ENCODE measurements around the gene G3BP1.
"Not testable (repeated sequence)": the region's sequence is repeated elsewhere in the genome, so short reads cannot be mapped to it uniquely, and the experiment has no call there.

G3BP1 gene

DNA sequence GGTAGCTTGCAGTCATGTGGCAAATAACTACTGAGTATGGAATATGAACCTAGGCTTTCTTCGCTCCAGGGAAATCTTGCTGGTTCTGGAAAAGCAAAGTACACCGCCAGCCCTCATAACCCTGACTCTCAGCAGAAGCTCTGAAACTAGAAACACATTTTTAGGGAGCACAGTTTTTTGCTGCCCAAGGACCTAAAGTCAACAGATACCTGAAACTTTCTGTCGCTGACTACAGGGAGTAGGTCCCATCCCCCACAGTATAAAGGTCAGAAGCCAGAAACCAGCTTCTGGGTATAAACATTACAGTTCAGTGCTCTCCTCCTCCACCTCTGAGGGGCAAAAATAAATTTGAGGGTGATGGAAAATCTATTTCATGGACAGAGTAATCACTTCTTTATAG is 16.4 kb upstream of the G3BP1 start:
- no peak for DNase-seq (ENCODE audit: low read depth in 1 of 2, low spot score in 1 of 2)

DNA sequence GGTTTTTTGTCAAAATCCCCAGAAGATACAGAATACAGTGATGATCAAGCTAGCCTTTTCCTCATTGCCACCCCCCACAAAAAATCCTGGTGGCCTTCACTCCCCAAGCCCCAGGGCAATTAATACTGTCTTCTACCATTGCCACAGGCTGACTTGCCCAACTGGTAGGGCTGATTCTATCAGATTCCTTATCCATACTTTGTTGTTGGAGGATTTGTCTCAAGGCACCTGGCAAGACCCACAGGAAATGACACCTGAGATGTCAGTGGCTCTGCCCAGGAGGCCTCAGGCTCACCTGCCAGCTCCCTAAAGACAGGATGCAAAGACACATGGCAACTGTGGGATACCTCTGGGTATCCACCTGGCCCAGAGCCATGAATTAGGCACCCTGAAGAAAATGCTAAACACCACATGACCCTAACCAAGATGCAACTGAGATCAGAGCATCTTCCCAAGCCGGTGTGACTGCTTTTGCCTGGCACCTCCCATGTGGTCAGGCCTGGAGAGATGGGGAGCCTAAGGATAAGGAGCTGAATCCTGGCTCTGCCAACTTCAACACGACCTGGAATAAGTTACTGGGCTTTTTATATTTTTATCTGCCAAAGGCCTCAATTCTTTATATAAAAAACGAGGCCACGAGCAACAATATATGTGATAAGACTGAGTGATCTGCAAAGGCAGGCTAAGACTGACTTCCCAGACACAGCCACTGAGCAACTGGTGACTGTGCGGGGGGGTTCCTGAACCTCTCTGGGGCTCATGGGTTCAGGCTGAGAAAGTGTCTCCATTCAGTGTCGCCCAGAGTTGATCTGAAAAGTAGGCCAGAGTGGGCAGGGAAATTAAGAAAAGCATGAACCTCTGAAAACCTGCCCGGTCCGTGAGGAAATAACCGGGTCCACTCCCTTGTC is 14.3 kb upstream of the G3BP1 start:
- DNase-seq (ENCODE audit: low read depth in 1 of 2, low spot score in 1 of 2): peak in 1 of 2 donors; percentile 14

DNA sequence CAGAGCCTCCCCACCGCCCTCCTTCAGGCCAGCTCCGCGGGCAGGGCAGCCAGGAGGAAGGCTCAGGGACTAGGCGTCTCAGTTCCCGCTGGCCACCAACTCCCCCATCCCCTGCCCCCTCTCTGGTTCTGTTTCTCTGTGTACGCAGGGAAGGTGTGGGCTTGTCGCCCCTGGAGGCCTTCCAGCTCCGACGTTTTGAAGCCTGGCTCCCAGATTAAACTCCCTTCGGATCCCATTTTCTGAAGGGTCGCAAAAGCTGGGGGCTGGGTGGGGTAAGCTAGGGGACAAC is 13.7 kb upstream of the G3BP1 start:
- DNase-seq (ENCODE audit: low read depth in 1 of 2, low spot score in 1 of 2): no peak

DNA sequence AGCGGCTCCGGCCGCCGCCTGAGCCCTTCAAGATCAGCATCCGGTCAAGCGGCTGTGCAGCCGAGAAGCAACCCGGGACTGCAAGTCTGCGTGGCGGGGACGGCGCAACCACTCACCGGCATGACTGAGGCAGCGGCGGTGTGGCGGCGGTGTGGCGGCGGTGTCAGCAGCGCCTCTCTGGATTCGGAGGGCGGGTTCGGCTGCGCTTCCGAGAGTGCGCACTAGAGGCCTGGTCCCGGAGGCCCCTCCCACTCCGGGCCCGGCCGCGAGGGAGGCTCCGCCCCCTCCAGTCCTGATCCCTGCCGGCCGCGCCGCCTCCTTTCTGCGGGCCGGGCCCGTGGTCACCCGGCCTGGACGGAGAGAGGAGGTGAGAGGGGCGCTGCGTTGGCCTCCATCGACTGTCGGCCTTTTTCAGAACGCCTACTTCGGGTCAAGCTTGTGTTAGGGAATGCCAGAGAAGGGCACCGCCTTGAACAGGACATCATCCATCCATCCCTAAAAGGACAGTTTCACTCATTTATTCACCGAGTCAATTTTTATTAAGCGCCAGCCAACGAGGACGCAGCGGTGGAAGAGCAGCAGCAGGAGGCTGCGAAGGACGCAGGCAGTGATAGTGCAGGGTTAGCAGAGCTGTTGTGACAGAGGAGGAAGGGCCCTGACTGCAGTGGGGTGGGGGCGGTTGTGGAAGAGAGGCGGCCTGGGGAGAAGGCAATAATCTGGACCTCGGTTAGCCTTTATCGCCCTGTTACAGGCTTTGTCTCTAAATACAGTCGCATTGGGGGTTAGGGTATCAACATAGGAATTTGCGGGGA is 13.1 kb upstream of the G3BP1 start, which contains the start of gene ATOX1:
Gene ATOX1, minus strand, starts transcription at position 202 of the 812 bp plus-strand sequence. Its CDS starts 80 bp downstream, at position 122.
- DNase-seq (ENCODE audit: low read depth in 1 of 2, low spot score in 1 of 2): peak; percentile 86 to 89

DNA sequence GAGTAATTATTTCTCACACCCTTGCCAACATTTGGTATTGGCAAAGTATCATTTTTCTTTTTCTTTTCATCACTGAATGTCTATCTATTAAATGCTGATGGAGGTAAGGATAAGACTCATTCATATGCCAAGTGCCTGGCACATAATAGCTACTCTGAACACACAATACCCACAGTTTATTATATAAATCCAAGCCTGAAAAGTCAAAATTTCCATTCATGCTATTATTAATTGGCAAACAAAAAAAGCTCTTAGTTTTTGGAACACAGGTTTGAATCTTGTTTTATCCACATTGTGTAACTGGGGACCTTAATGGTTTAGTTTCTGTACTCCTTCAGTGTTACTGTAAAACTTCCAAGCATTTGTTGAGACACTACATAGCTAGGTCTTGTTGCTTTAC is 7.0 kb upstream of the G3BP1 start:
- DNase-seq (ENCODE audit: low read depth in 1 of 2, low spot score in 1 of 2): no peak

DNA sequence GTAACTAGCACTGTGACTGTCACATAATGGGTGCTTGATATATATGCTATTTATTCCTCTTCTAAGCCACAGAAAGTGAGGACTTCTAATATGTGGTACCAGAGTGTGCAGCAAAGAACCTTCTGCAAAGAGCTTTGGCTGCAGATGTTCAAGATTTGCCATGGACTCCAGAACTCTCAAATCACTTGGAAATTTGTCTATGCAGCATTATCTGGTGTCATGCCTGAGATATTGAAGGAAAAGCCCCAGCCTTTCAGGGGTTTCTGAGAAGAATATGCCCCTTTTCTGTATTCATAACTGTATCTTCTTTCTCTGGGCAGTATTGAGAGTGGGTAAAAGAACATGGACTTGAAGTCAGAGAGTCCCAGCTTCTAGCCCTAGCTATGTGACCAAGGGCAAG is 4.8 kb upstream of the G3BP1 start:
- DNase-seq (ENCODE audit: low read depth in 1 of 2, low spot score in 1 of 2): no peak

DNA sequence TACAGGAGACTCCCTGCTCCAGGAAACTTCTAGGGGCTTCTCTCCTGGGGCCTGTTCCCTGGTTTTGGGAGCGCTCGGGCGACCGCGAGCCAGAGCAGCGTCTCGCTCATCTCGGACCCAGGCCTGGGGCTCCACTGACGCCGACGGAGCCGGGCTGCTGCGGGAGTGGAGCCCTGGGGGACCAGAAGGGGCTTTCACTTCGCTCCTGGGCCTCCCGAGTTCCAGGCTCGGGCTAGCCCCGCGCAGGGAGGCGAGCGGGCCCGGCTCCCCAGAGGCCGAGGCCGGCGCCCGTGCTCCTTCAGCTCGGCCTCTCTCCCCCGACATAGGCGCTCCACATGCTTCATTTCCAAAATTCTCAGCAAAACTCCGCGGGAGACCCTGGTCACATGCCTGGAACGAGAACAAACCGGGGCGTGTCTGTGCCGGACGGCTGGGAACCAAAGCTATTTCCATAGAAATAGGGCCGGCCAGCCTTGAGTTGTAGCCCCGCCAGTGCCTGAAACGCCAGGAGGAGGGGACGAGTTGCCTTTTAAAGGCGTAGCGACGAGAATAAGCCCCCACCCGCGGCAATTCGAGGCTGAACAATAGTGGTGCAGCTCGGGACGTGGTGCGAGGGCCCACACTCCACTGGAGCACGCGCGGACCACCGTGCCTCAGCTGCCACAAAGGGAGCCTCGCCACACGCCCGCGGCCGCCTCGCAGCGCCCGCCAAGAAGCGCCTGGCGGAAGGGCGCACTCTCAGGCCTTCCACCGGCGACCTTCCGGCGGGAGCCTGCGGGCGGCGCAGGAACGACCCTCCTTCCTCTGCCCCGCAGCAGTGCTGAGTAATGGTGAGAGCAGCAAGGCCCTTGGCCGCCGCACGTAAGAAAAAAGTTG is 1.1 kb upstream of the G3BP1 start:
- DNase-seq (ENCODE audit: low read depth in 1 of 2, low spot score in 1 of 2): peak; percentile 19 to 25

DNA sequence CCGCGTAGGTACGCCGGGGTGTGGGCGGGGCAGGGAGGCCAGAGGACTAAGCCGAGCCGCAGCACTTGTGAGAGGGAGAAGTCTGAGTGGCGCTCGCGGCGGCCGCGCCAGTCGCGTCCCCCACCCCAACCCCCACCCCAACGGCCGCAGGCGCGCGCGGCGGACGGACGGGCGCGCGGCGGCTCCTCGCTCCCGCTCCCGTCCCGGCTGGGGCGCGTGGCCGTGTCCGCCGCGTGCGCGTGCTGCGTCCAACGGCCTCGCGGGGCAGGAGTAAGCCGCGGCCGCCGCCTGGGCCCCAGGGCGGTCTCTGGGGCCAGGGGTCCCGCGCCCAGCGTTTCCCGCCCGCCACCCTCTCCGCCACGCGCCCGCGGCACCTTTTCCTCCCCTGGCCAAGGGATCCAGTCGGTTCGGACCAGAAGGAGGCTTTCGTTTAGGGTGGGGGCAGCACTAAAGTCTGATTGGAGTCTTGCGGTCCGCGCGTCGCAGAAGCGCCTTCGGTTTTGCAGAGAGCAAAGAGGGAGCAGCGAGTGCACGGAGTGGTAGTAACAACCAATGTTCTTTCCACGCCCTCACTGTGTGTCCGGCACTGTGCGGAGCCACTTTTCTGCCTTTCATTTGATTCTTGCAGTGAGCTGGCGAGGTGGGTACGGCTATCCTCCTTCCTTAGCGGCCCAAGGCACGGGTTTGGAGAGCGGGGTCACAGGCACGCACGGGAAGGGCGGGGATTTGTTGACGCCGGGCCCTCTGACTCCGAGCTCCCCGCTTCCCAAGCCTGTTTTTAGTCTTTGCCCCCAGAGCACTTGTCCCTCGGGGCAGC is 483 bp downstream of the G3BP1 start:
- peak; percentile 8 to 21 for DNase-seq (ENCODE audit: low read depth in 1 of 2, low spot score in 1 of 2)

DNA sequence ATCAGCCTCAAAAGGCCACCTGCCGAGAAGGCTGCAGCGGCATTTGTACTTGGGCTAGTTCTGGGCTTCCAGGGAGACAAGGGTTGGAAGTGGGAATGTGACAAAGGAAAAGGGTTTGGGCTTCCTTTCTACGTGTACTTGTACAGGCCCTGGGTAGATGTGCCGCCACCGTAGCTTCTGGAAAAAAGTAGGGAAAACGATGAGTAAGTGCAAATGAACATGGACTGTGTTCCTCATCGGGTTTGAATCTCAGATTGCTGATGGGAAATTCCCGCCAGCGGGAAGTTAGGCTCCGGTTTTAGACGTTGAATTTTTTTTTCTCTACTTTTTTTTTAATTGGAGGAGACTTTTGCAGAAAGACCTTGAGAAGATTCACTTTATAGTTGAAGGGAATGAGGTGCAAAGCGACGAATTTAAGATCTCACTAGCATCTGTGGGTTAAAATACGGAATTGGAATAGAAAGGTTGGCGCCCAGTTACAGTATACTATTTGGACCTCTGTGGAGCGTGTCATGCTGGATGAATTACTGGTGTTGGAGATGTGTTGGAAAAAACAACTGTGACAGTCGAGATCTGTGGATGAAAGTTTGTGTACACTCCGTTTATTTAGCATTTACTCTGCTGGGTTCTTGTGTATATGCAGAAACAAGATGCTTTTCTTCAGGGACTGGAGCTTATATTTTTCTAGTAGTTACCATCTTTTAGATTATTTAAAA is 1.2 kb downstream of the G3BP1 start:
- no peak for DNase-seq (ENCODE audit: low read depth in 1 of 2, low spot score in 1 of 2)

DNA sequence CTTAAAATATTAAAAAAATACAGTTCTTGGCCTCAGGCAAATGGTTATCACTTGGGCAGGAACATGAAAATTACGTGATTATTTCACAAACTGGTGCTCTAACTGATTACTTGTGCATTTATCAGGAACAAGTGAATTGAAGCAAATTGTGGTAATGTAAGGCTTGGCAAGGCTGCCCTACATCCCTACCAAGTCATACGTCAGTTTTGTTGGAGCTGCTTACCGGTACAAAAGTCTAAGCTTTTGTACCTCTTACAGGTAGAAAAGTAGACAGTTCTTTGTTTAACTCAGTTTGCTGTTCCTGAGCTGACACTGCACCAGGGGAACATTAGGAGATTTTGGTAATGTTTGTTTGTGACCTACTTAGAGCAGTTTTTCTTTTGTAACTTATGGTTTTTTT is 2.2 kb downstream of the G3BP1 start:
- DNase-seq (ENCODE audit: low read depth in 1 of 2, low spot score in 1 of 2): no peak

DNA sequence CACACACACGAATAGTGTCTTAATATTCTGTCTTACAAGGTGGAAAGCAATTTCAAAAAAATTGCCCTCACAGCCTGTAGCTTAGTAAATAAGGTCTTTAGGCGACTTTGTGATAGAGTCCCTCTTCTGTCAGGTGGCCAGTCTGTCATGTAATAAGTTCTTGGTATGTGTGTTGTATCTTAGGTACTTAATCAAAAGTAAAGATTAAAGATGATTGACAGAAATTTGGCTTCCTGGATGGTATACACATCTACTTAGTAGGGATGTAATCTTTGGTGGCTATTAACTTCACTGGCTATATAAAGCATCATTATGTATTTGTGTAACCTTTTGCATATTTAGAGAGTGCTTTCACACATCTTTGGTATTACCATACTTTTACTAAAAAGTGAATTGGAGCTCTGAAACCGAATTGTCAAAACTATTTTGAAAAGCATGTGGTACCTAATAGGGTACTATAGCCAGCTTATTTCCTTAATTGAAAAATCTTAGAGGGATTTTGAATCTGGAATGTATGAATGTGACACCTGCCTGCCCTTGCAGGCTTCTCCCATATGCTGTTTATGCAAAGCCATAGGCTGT is 3.4 kb downstream of the G3BP1 start:
- no peak for DNase-seq (ENCODE audit: low read depth in 1 of 2, low spot score in 1 of 2)

DNA sequence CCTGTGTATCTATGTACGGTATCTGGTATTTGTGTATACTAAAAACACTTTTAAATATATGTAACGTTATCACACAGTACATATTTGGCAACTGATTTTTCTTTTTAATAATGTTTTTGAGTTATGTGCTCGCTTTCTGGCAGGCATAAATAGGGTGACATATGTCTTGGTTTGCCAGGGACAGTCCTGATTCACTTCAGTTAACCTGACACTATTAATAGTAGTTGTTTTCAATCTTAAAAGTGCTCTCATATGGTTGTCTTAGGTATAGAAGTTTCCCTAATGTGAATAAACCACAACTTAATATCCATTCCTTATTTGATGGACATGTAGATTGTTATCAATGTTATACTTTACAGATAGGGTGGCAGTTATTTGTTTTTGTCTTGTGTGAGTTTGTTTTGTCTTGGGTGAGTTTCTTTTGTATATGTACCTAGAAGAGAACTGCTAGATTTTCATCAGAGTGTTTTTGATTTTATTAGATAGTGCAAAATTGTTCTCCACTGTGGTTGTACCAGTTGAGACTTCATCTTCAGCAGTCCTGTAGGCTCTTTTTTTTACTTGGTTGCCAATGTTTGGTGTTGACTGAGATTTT is 7.9 kb downstream of the G3BP1 start:
- no peak for DNase-seq (ENCODE audit: low read depth in 1 of 2, low spot score in 1 of 2)

DNA sequence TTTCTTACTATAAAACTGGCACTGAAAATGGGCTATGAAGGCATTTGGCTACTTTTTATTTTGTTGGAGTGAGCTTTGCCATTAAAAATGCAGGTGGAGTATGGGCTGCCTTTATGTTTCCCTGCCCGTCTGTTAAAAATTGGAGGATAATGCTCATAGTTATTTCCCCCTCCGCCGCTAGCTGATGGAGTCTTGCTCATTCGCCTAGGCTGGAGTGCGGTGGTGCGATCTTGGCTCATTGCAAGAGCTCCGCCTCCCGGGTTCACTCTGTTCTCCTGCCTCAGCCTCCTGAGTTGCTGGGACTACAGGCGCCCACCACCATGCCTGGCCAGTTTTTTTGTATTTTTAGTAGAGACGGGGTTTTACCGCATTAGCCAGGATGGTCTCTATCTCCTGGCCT is 8.6 kb downstream of the G3BP1 start:
- no peak for DNase-seq (ENCODE audit: low read depth in 1 of 2, low spot score in 1 of 2)

DNA sequence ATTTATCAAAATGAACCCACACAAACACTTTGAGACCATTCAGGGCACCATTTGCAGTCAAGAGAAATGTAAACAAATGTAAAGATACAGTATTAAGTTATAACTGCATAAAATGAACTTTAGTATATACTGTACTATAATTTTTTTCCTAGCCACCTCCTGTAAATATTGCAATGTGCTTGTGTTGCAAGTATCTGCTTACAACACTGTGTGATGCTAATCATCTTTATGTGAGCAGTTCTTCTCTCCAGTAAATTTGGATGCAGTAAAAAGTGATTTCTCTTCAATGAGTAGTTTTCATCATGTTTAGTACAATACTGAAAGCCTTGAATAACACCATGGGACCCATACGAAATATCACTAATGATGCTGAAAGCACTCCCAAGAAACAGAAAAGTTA is 9.4 kb downstream of the G3BP1 start:
- DNase-seq (ENCODE audit: low read depth in 1 of 2, low spot score in 1 of 2): no peak

DNA sequence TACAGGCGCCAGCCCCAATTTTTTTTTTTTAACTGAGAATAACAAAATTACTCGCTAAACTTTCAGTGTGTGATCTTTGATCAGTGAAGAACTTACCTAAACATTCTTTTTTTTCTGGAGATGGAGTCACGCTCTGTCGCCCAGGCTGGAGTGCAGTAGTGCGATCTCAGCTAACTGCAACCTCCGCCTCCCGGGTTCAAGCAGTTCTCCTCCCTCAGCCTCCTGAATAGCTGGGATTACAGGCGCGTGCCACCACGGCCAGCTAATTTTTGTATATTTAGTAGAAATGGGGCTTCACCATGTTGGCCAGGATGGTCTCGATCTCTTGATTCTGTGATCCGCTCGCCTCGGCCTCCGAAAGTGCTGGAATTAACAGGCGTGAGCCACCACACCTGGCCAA is 11.9 kb downstream of the G3BP1 start:
- not testable (repeated sequence) for DNase-seq (ENCODE audit: low read depth in 1 of 2, low spot score in 1 of 2)

DNA sequence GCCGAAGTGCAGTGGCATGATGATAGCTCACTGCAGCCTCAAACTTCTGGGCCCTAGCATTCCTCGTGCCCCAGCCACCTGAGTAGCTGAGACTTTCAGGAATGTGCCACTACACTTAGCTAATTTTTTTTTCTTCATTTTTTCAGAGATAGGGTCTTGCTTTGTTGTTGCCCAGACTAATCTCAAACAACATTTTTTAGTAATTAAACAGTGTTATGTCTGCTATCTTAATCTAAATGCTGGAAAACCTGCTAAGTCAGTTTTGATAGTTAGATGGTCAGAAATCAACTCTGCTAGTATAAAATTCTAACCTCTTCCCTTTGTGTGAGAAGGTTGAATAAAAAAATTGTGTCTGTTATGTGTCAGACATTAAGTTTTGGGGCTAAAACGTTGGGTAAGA is 12.4 kb downstream of the G3BP1 start:
- no peak for DNase-seq (ENCODE audit: low read depth in 1 of 2, low spot score in 1 of 2)

DNA sequence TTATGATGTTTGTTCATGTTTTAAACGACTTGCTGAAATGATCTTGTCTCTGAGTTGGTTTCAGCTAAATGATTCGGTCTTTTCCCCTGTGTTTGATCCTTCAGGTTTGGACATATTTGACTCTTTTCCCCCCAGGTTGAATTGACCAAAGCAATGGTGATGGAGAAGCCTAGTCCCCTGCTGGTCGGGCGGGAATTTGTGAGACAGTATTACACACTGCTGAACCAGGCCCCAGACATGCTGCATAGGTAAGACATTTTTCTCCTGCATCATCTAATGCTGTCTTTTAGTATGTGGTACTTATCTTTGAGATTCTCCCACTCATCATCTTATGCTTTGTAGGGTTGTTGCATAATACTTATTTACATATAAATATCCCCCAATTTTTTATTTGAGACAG is 14.7 kb downstream of the G3BP1 start:
- no peak for DNase-seq (ENCODE audit: low read depth in 1 of 2, low spot score in 1 of 2)

DNA sequence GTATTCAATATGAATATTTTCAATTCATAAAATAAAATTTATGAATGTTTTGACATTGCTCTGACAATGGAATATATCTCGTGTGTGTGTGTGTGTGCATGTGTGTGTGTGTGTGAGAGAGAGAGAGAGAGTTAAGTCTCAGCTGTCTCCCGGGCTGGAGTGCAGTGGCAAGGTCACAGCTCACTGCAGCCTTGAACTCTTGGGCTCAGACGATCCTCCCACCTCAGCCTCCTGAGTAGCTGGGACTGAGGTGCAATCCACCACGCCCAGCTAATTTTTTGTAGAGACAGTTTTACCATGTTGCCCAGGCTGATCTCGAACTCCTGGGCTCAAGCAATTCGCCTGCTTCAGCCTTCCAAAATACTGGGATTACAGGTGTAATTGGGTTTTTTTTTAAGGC is 16.1 kb downstream of the G3BP1 start:
- no peak for DNase-seq (ENCODE audit: low read depth in 1 of 2, low spot score in 1 of 2)

DNA sequence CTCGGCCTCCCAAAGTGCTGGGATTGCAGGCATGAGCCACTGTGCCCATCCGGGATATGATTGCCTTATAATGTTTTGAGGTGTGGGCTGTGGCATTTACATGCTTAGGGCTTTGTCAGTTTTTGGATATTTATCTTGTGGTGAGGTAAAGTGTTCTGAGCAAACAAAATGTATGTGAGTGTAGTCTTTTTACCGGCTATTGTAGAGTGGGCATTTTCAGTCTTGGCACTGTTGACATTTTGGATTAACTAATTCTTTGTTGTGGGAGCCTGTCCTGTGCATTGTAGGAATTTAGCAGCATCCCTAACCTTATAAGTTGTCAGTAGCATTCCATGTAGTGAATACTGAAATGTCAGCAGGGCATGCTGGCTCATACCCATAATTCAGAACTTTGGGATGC is 21.6 kb downstream of the G3BP1 start:
- DNase-seq (ENCODE audit: low read depth in 1 of 2, low spot score in 1 of 2): no peak
